Activated CD8-positive, alpha-beta memory T cell treated with anti-CD3 and anti-CD28 coated beads for 48 hours (primary cell): Measurements from ENCODE around the gene C3orf49.

Experiments
- DNase-seq, 3 experiments: peaks; one replicate each; pipeline ENCODE4 v3.0.0-alpha.2; 2020; ENCODE audit warnings: low read depth in 2 of 3, low spot score in 2 of 3

Gene C3orf49

DNA sequence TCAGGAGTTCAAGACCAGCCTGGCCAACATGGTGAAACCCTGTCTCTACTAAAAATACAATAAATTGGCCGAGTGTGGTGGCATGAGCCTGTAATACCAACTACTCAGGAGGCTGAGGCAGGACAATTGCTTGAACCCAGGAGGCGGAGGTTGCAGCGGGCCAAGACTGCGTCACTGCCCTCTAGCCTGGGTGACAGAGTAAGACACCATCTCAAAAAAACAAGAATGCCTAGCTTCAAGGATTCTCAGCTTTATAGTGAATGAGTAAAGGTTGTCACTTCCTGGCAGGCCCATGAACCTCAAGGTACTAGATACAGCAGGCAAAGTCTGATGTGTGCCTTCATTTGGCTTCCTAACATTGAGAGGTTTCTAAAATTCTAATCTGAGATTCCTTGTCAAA, 30.1 kb downstream of the C3orf49 start:
- no peak for DNase-seq

DNA sequence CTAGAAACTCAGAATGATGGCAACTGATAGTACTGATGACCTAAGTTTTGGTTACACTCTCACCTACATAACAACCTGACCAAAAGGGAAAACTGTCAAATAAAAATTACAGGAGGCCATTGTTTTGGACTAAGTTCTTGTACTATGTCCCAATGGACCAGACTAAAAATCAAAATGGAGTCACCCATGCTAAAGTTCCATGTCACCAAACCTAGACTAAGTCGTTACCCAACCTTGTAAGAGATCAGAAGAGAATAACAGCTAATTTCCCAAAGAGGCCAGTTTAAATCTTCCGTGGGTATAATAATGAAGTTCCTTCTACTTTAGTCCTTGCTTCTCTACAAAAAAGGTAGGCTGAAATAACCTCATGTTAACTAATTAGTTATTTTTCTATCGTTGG, 32.2 kb downstream of the C3orf49 start:
- no peak for DNase-seq

- DNase-seq, result no peak
These were observed 34.0 kb downstream of the C3orf49 start for GRCh38 chr3:63853106-63853505.

DNA sequence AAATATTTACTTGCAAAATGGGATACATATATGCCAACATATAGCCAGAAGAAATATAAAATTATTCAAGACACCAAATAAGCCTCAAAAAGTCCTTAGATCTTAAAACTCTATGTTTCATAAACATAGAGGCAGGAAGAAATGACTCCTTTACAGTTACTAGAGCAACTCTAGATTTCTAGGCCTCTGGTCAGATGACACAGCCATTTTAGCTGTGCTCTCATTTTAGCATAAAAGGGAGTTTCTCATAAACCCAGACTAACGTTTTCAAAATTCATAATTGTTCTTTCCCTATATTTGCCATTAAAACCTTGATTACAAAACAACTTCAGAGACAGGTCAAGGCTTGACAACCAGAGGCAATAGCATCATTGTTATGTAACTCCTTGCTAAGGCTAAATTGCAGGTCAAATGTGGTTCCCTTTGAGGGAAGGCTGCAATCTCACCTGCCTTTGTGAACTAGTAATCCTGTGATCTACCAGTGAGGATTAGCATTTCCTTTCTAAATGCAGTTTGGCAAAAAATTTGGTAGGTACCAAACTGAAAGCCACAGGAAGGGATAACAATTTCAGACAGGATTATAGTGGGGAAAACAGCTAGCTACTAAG, 36.3 kb downstream of the C3orf49 start:
- DNase-seq, result no peak

- DNase-seq, result no peak
These were observed 38.2 kb downstream of the C3orf49 start for GRCh38 chr3:63857311-63857710.

GRCh38 chr3:63860776-63861175, 41.7 kb downstream of the C3orf49 start:
- DNase-seq, result no peak

DNA sequence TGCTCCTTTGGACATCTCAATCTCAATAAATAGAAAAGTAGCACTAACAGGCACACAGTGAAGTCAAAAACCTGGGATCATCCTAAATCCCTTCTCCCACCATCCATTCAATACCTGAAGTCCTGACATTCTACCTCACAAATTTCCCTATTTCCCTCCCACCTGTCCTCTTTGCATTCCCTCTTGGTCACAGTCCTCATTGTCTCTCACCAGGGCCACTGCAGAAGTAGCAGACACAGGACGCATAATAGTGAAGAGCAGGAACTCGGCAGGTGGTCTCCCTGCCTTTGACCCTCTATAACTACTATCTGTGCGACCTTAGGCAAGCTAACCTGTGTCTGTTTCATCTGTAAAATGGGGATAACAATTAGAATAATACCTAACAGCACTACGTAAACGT, 42.2 kb downstream of the C3orf49 start:
- no peak for DNase-seq

DNA sequence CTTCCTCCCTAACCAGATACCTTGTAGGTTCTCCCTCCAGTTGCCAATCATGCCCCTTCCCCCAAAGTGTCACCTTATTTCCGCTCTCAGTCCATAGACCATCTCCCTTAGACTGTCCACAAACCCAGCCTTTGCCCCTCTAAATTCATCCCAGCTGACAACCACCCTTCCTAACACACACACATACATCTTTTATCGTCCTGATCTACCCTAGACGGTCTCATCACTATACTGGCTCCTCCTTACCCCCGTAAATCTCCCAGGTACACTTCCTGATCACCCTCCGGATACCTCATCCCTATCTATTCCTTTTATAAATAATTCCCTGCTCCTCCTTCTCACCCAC, 43.7 kb downstream of the C3orf49 start:
- DNase-seq, result no peak

- peak; percentile 32 to 42 (median 39) for DNase-seq
These were observed 44.3 kb downstream of the C3orf49 start, which contains the start of the genes ATXN7 and THOC7 for GRCh38 chr3:63863150-63864007. Gene ATXN7, plus strand, starts transcription at chr3:63863867. Its CDS starts 48,732 bp downstream, at chr3:63912599. Gene THOC7, minus strand, starts transcription at chr3:63863805. Its CDS starts 15 bp downstream, at chr3:63863790.

DNA sequence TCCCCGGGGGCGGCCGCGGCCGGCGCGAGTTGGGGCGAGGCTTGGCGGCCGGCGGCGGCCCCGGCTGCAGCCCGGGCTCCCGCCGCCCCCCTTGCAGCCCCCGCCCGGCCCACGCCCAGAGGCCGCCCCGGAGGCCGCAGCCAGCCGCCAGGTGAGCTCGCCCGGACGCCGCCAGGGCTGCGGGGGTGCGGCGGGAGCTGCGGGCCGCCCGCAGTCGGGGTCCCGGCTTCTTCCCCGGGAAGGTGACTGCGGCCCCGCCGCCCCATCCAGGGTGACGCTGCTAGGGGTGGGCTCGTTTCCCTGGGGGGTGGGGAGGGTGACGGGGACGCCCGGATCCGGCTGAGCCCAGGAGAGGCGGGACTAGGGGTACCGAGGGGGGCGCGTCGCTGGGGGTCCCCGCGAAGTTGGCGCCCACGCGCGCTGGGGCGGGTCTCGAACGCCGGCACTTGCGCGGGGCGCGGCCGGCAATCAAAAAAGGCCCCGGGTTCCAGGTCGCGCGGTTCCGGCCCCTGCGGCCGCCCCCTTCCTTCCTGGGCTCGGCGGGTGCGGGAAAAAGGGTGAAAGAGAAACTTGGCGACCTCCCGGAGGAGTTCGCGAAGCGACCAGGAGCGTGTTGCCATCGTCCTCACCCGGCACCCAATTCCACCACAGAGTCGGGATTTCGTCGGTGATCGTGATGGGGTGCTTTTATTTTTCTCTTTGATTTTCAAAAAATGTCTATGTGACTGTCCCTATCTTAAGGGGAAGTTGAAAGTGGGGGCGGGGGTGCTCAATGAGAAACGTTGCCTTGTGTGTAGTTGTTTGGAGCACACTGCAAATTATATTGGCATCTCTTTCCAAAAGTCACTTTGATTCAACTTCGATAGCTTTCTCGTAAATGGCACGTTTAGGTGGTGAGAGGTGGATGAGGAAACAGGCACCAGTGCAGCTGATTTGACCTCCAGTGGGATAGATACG, 45.2 kb downstream of the C3orf49 start:
- peak; percentile 11 to 29 (median 27) for DNase-seq

GRCh38 chr3:63864965-63865327, 45.8 kb downstream of the C3orf49 start:
- DNase-seq, result no peak

GRCh38 chr3:63867225-63867624, 48.1 kb downstream of the C3orf49 start:
- DNase-seq, result no peak

- DNase-seq, result no peak
These were observed 51.0 kb downstream of the C3orf49 start for GRCh38 chr3:63869940-63870614.

GRCh38 chr3:63870615-63871005, 51.5 kb downstream of the C3orf49 start:
- DNase-seq, result no peak

- no peak for DNase-seq
These were observed 53.2 kb downstream of the C3orf49 start for GRCh38 chr3:63872135-63872924.

DNA sequence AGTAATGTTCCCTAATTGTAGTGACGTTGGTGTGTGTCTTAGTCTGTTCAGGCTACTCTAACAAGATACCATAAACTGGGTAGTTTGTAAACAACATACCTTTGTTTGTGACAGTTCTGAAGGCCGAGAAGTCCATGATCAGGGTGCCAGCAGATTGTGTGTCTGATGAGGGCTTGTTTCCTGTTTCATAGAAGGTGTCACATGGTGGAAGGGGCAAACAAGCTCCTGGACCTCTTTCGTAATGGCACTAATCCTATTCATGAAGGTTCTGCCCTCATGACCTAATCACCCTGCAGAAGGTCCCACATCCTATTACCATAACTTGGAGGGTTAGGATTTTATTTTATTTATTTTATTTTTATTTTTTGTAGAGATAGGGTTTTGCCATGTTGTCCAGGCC, 55.7 kb downstream of the C3orf49 start:
- no peak for DNase-seq

DNA sequence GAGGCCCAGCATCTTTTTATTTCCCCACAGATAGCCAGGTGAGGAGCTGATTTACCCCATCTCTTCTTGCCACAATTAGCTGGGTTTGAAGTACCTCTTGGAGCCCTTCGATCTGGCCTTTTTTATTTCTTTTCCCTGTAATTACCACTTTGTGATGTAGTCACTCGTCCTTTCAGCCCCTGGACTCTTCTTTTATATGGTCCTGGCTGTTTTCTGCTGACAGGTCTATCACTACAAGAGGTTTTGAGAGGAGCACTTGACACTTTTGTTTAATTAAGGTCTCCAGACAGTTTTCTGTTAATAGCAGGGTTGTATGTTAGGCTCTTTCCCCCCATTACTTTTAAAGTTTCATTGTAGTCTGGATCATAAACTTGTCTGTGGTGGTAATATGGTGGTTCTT, 56.4 kb downstream of the C3orf49 start:
- DNase-seq, result no peak

GRCh38 chr3:63876260-63876659, 57.2 kb downstream of the C3orf49 start:
- DNase-seq, result no peak

- DNase-seq, result no peak
These were observed 58.8 kb downstream of the C3orf49 start for GRCh38 chr3:63877737-63878393.
